SK-N-SH (cell line): ENCODE data around the gene SPTLC1. TPM values are rescaled to one million over a fixed set of nuclear protein-coding genes. Genes with fewer than 3 reads are reported as not detected.
A peak's percentile ranks its signal among the peaks of the same experiment; 100 is the strongest.

Experiments used
- CTCF ChIA-PET: fragments of 300-600, 350-600 bp; formaldehyde crosslinking; extraction: SDS; loops from one replicate; lab custom pipeline; 2021; lab: Yijun Ruan, JAX
- POLR2A ChIA-PET: fragments of 350-600 bp; sonication (Branson Sonifier 250); formaldehyde crosslinking; extraction: SDS; loops from one replicate; lab custom pipeline; 2020; ENCODE audit warnings: antibody characterized with exemption, inconsistent platforms; lab: Yijun Ruan, JAX
- DNase-seq: peaks from one replicate; pipeline ENCODE4 v3.0.0; 2012
- H2AFZ ChIP-seq: fragments of 200-600 bp; sonication (generic); 2 replicates; pipeline ENCODE4 v1.8.1; 2016; ENCODE audit warnings: antibody characterized with exemption, mild to moderate bottlenecking, low read depth
- H3F3A ChIP-seq: fragments of 200-600 bp; sonication (generic); replicated peaks from 2 replicates; pipeline ENCODE3; 2016; ENCODE audit warnings: antibody characterized with exemption, mild to moderate bottlenecking; ENCODE audit not compliant: insufficient read depth
- H3K27ac ChIP-seq, 2 experiments: fragments of 200-500 bp in 1 of 2; fragments of 200-600 bp in 1 of 2; sonication (Bioruptor generic) in 1 of 2; sonication (generic), shearing (Covaris generic) in 1 of 2; 2 replicates each; pipeline versions ENCODE4 v1.5.1 to v1.6.1; 2014 to 2016; ENCODE audit warnings: low read depth in 2 of 2, inconsistent platforms in 1 of 2, low read length in 1 of 2, mild to moderate bottlenecking in 1 of 2, mixed read lengths in 1 of 2
- H3K27me3 ChIP-seq: fragments of 200-600 bp; sonication (generic), shearing (Covaris generic); 2 replicates; pipeline ENCODE4 v1.6.1; 2016; ENCODE audit warnings: mixed run types; ENCODE audit not compliant: insufficient read depth
- H3K36me3 ChIP-seq, 2 experiments: fragments of 200-500 bp in 1 of 2; fragments of 200-600 bp in 1 of 2; sonication (Bioruptor generic) in 1 of 2; sonication (generic) in 1 of 2; replicated peaks in 1 of 2; 2 replicates each; pipeline versions ENCODE3 to v1.5.1; 2014 to 2016; ENCODE audit warnings: low read length in 1 of 2, mild to moderate bottlenecking in 1 of 2; ENCODE audit not compliant: insufficient read depth in 2 of 2, control insufficient read depth in 1 of 2
- H3K4me1 ChIP-seq, 2 experiments: fragments of 200-500 bp in 1 of 2; fragments of 200-600 bp in 1 of 2; sonication (Bioruptor generic) in 1 of 2; sonication (generic), shearing (Covaris generic) in 1 of 2; 2 replicates each; pipeline versions ENCODE4 v1.5.1 to v1.6.1; 2014 to 2016; ENCODE audit warnings: low read depth in 1 of 2, low read length in 1 of 2, mixed run types in 1 of 2; ENCODE audit not compliant: insufficient read depth in 2 of 2, control insufficient read depth in 1 of 2
- H3K4me2 ChIP-seq: fragments of 200-600 bp; sonication (generic), shearing (Covaris generic); 2 replicates; pipeline ENCODE4 v1.6.1; 2017; ENCODE audit warnings: mixed run types
- H3K4me3 ChIP-seq, 2 experiments: fragments of 200-500 bp in 1 of 2; fragments of 200-600 bp in 1 of 2; sonication (Bioruptor generic) in 1 of 2; sonication (generic), shearing (Covaris generic) in 1 of 2; 2 replicates each; pipeline versions ENCODE4 v1.5.1 to v1.8.1; 2014 to 2016; ENCODE audit warnings: low read depth in 2 of 2, inconsistent platforms in 1 of 2, low read length in 1 of 2, mild to moderate bottlenecking in 1 of 2, mixed read lengths in 1 of 2, moderate library complexity in 1 of 2
- H3K79me2 ChIP-seq: fragments of 200-600 bp; sonication (generic); 2 replicates; pipeline ENCODE4 v1.8.1; 2017; ENCODE audit warnings: mild to moderate bottlenecking; ENCODE audit not compliant: insufficient read depth
- H3K9ac ChIP-seq: fragments of 200-600 bp; sonication (generic); 2 replicates; pipeline ENCODE4 v1.6.1; 2017; ENCODE audit warnings: mixed run types
- H3K9me2 ChIP-seq: fragments of 200-600 bp; sonication (generic); 2 replicates; pipeline ENCODE4 v1.6.1; 2017; ENCODE audit warnings: mixed run types
- H3K9me3 ChIP-seq: fragments of 200-600 bp; sonication (generic); 2 replicates; pipeline ENCODE4 v1.6.1; 2017; ENCODE audit warnings: mixed run types, mild to moderate bottlenecking, moderate library complexity
- H4K20me1 ChIP-seq: fragments of 200-600 bp; sonication (generic); 2 replicates; pipeline ENCODE4 v1.6.1; 2017; ENCODE audit warnings: mild to moderate bottlenecking, mixed run types; ENCODE audit not compliant: insufficient read depth
- CHD2 ChIP-seq: fragments of 150-350 bp; IDR thresholded peaks from 2 replicates; pipeline ENCODE4 v1.6.1; 2018; ENCODE audit warnings: low read length; ENCODE audit not compliant: partially characterized antibody
- ELF1 ChIP-seq: IDR thresholded peaks from 2 replicates; pipeline ENCODE4 v1.4.0; 2012
- EP300 ChIP-seq, 2 experiments: IDR thresholded peaks; 2 replicates each; pipeline versions ENCODE4 v1.4.0 to v1.6.1; 2012; ENCODE audit warnings: borderline replicate concordance in 1 of 2, low read depth in 1 of 2, low read length in 1 of 2
- FOXM1 ChIP-seq: IDR thresholded peaks from 2 replicates; pipeline ENCODE4 v1.4.0; 2012; ENCODE audit warnings: low read depth, mild to moderate bottlenecking
- GABPA ChIP-seq: IDR thresholded peaks from 2 replicates; pipeline ENCODE4 v1.4.0; 2012; ENCODE audit warnings: low read depth, mild to moderate bottlenecking
- GATA2 ChIP-seq: sonication (generic); formaldehyde crosslinking; IDR thresholded peaks from 2 replicates; pipeline ENCODE4 v1.5.0; 2020; ENCODE audit warnings: mild to moderate bottlenecking, missing genetic modification reagents
- MEF2A ChIP-seq: IDR thresholded peaks from 2 replicates; pipeline ENCODE4 v1.4.0; 2012; ENCODE audit warnings: low read depth, borderline replicate concordance
- MXI1 ChIP-seq: IDR thresholded peaks from 2 replicates; pipeline ENCODE4 v1.6.1; 2012; ENCODE audit warnings: mild to moderate bottlenecking, low read depth, low read length, improper control_type of control experiment
- NFIC ChIP-seq: IDR thresholded peaks from 2 replicates; pipeline ENCODE4 v1.4.0; 2012; ENCODE audit warnings: borderline replicate concordance
- POLR2AphosphoS5 ChIP-seq: IDR thresholded peaks from 2 replicates; pipeline ENCODE4 v1.6.1; 2012; ENCODE audit warnings: low read depth, low read length
- RAD21 ChIP-seq: IDR thresholded peaks from 2 replicates; pipeline ENCODE4 v1.6.1; 2012; ENCODE audit warnings: mild to moderate bottlenecking, low read length
- RFX5 ChIP-seq: IDR thresholded peaks from 2 replicates; pipeline ENCODE4 v1.6.1; 2012; ENCODE audit warnings: mild to moderate bottlenecking, improper control_type of control experiment, low read length
- SIN3A ChIP-seq: IDR thresholded peaks from 2 replicates; pipeline ENCODE4 v1.6.1; 2012; ENCODE audit warnings: low read depth, mild to moderate bottlenecking, low read length, moderate library complexity, borderline replicate concordance
- TAF1 ChIP-seq: IDR thresholded peaks from 2 replicates; pipeline ENCODE4 v1.6.1; 2012; ENCODE audit warnings: low read depth, mild to moderate bottlenecking, low read length, moderate library complexity, borderline replicate concordance
- TCF12 ChIP-seq: IDR thresholded peaks from 2 replicates; pipeline ENCODE4 v1.4.0; 2012
- WGBS: methylation state at CpG from one replicate; pipeline ENCODE4 v1.1.6; 2017; ENCODE audit warnings: low lambda C conversion rate; 5-methylcytosine and 5-hydroxymethylcytosine counted together
- polyA plus RNA-seq, 3 experiments: library from polyadenylated mRNA; depleted of rRNA; stranded (reverse); fragments of >200 nt; gene quantifications; 2 replicates each; pipeline ENCODE4 v1.2.3, GENCODE V29; 2012
- TF ChIP-seq, protein P1 (sequence below): fragments of 150-350 bp; IDR thresholded peaks from 2 replicates; pipeline ENCODE4 v1.6.1; 2017; ENCODE audit warnings: antibody characterized with exemption, low read length, low read depth, borderline replicate concordance
- TF ChIP-seq, protein P2 (sequence below): IDR thresholded peaks from 2 replicates; pipeline ENCODE4 v1.4.0; 2012; ENCODE audit warnings: low read depth, borderline replicate concordance
- TF ChIP-seq, protein P3 (sequence below): fragments of 200-600 bp; sonication (generic); IDR thresholded peaks from 2 replicates; pipeline ENCODE4 v1.6.1; 2017; ENCODE audit warnings: antibody characterized with exemption, mild to moderate bottlenecking, moderate library complexity

Gene SPTLC1
- polyA plus RNA-seq, 1 of the 3 experiments (the other 2 are of a cell fraction) = 53.9 TPM

DNA sequence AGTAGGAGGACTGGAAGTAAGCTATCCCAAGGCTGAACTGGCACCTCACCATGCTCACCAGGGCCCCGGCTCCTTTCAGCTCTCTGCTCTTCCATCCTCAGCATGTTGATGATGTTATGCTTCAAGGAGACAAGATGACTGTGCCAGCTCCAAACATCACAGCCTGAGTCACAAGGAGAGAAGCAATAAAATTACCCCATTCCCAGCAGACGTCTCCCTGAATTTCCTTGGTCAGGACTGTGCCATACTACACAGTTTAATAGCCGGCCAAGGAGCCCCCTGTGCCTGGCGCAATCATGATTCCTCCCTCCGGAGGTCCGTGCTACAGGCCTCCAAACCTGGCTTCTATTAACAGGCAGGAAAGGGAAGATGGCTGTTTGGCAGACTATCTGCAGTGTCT, 114.0 kb downstream of the SPTLC1 start:
- Histone ChIP-seq H3K9me2 (no peaks in the 10 kb centered on the region), H3K4me2 (no peak overlapping the region), H3K27me3 (no peaks in the 10 kb centered on the region; the same call in 1 of the 2 replicates), H3K4me1 (no peaks in the 10 kb centered on the region), H3K36me3 (no peaks in the 10 kb centered on the region), H3K79me2 (no peaks in the 10 kb centered on the region), H3K27ac (peak overlapping the region in 1 of 2 experiments; percentile 4; a peak in 1 of 4 replicates), H3K4me3 (no peak overlapping the region), H3K9ac (no peak overlapping the region), H3F3A (no peaks in the 10 kb centered on the region), H2AFZ (no peak overlapping the region), H4K20me1 (no peaks in the 10 kb centered on the region), H3K9me3 (no peaks in the 10 kb centered on the region)
- ChIA-PET POLR2A (no interaction called here), CTCF (interaction anchor here (0.7 to 2.9 kb wide), 2 partner anchors 47 to 51 kb away, joined by 3 to 12 read pairs; partner anchors contain the start of gene ROR2)
- no peak for TF ChIP-seq POLR2AphosphoS5
- DNase-seq = no peak
- WGBS = 45% methylated on average over 6 of the region's 6 CpGs

DNA sequence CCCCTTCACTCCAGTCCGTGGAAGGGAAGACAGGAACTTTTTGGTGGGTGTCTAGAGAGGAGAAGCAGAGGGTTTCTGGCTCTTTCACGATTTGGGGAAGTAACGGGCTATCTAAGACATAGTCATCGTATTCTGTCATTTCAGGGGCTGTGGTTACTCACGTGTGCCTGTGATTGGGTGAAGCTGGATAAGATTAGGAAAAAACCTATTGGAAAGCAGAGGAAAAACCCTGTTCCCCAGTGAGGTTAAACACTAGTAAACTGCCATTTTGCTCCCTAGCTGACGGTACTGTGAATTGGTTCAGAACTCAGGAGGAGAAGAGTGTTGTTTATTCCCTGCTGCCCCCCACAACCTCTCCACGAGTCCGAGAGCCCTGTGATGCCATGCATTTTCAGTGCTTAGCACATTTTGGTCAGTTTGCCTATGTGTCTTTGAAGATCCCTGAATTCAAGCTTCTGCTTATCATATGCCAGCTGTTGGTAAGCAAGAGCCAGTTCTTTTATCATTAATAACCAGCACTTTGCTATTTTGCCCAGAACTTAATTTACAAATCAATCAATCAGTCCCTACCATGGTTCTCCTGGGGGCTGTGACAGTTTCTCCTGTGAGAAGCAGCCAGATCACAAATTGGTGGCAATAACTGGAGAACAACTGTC, 120.1 kb downstream of the SPTLC1 start:
- Histone ChIP-seq H3K79me2 (no peaks in the 10 kb centered on the region), H3K9ac (no peak overlapping the region), H3K4me1 (peaks cover 0 to 7% of the 10 kb centered on the region in 2 experiments; a peak in 1 of 4 replicates), H4K20me1 (no peaks in the 10 kb centered on the region), H2AFZ (no peak overlapping the region), H3K27me3 (no peaks in the 10 kb centered on the region; the same call in 1 of the 2 replicates), H3K4me2 (no peak overlapping the region), H3K27ac (no peak overlapping the region), H3K4me3 (no peak overlapping the region), H3K9me2 (no peaks in the 10 kb centered on the region), H3F3A (no peaks in the 10 kb centered on the region), H3K36me3 (no peaks in the 10 kb centered on the region), H3K9me3 (no peaks in the 10 kb centered on the region)
- TF ChIP-seq SIN3A (no peak), MXI1 (no peak), GATA2 (no peak), ELF1 (no peak), MEF2A (no peak), TCF12 (no peak), CHD2 (no peak), NFIC (no peak), FOXM1 (no peak), RAD21 (no peak), GABPA (no peak), EP300 (IDR thresholded peaks at IDR 0.05; ENCODE audit: borderline replicate concordance in 1 of 2, low read depth in 1 of 2, low read length in 1 of 2) (no peak), RFX5 (no peak), TAF1 (no peak)
- TF ChIP-seq, protein P1, sequence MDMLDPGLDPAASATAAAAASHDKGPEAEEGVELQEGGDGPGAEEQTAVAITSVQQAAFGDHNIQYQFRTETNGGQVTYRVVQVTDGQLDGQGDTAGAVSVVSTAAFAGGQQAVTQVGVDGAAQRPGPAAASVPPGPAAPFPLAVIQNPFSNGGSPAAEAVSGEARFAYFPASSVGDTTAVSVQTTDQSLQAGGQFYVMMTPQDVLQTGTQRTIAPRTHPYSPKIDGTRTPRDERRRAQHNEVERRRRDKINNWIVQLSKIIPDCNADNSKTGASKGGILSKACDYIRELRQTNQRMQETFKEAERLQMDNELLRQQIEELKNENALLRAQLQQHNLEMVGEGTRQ = no peak
- TF ChIP-seq, protein P2, sequence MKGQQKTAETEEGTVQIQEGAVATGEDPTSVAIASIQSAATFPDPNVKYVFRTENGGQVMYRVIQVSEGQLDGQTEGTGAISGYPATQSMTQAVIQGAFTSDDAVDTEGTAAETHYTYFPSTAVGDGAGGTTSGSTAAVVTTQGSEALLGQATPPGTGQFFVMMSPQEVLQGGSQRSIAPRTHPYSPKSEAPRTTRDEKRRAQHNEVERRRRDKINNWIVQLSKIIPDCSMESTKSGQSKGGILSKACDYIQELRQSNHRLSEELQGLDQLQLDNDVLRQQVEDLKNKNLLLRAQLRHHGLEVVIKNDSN = no peak
- TF ChIP-seq, protein P3, sequence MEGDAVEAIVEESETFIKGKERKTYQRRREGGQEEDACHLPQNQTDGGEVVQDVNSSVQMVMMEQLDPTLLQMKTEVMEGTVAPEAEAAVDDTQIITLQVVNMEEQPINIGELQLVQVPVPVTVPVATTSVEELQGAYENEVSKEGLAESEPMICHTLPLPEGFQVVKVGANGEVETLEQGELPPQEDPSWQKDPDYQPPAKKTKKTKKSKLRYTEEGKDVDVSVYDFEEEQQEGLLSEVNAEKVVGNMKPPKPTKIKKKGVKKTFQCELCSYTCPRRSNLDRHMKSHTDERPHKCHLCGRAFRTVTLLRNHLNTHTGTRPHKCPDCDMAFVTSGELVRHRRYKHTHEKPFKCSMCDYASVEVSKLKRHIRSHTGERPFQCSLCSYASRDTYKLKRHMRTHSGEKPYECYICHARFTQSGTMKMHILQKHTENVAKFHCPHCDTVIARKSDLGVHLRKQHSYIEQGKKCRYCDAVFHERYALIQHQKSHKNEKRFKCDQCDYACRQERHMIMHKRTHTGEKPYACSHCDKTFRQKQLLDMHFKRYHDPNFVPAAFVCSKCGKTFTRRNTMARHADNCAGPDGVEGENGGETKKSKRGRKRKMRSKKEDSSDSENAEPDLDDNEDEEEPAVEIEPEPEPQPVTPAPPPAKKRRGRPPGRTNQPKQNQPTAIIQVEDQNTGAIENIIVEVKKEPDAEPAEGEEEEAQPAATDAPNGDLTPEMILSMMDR = no peak
- ChIA-PET CTCF (no interaction called here), POLR2A (no interaction called here)
- DNase-seq = no peak
- WGBS = 38% methylated on average over 8 of the region's 8 CpGs
